ENCODE measurements around the gene UBE2E1. TPM values are rescaled to one million over a fixed set of nuclear protein-coding genes. Genes with fewer than 3 reads are reported as not detected.

Gene UBE2E1
- total RNA-seq (2014; rRNA removed; shearing (Covaris generic)): 121 and 174 TPM in 2 replicates

DNA sequence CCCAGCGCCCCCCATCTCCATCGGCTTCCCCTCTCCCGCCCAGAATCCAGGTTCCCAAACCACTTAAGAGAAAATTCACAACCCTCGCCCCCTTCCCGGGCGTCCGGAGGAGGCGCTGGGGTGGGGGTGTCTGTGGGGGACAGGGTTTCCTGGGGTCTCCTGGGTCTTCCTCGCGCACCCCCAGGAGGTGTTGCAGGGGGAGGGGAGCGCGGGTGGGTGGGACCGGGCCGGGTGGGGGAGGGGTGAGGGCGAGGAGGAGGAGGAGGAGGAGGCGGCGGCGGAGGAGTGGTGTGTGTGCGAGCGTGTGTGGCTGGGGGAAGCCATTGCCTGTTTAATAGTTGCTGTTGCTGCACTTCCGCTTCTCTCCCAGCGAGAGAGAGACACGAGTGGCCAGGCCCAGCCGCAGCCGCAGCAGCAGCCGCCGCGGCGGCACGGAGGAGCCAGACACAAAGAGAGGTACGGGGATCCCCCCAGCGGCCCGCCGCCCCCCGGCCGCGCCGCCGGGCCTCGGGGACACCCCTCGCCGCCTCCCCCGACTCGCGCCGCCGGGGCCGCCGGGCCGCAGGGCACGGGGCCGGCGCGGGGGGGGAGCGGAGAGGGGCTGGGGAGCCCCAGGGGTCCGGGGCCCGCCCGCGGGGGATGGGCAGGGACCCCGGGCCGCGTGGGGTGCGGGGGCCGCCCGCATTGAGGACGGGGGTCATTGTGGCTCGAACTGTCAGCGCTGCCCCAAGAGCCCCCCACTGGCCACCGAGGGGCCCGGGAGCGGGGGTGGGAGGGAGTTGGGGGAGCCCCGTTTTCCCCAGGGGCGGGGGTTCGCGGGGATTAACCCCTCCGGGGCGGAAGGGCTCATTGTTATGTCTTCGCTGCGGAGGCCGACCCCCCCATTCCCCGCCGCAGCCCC lies at the start of gene UBE2E1:
TSS of gene UBE2E1 (plus strand) at position 323 of the 901 bp plus-strand sequence. CDS start 1,315 bp downstream, outside the sequence.
- in situ Hi-C loops (cut with HindIII; ENCODE audit: low sequenced_read_pairs): no loop called here
- peak; percentile 76 for DNase-seq (ENCODE audit: low spot score)

- in situ Hi-C loops (cut with HindIII; ENCODE audit: low sequenced_read_pairs): no loop called here
- peak; percentile 69 for DNase-seq (ENCODE audit: low spot score)
Measured at GRCh38 chr3:23756206-23756840, 49.4 kb upstream of the UBE2E1 start.

DNA sequence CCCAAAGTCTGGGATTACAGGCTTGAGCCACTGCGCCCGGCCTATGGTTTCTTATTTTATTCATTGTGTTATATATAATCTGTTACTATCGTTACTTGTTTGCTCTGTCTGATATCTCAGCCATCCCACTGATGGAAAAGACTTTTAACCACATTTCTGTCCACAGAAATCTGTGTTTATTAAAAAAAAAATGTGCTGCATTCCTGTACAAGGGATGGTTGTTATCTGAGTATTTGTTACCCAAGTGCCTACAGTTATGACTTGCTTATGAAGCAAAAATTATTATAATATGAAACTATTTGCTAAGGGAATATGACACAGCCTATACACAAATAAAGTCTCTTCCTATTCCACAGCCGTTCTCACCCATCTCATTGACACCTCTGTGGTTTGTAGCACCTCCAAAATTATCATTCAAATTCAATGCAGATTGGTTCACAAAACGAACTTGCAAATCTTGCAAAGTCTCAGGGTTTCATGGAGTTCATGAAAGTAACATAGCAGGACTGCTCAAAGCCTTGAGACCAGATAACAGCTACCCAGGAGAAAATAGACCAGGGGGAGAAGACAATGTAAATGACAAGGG lies 47.4 kb upstream of the UBE2E1 start:
- in situ Hi-C loops (cut with HindIII; ENCODE audit: low sequenced_read_pairs): no loop called here
- no peak for DNase-seq (ENCODE audit: low spot score)

DNA sequence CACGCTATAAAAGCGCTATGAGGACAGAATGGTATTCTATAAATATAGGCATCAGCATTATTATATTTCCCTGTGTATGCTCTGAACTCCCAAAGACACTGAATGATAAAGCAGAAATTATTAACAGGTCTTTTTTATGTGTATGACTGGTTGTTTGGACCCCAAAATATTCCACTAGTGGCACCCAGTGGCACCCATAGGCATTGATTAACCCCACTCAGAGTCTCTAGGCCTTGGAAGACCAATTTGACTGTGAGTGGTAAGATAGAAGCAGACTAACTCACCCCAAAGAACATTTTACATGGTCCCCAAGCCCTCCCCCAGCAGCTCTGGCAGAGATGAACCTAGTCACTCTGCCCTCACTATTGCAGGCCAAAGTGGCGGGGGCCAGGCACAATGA lies 45.4 kb upstream of the UBE2E1 start:
- no peak for DNase-seq (ENCODE audit: low spot score)
- in situ Hi-C loops (cut with HindIII; ENCODE audit: low sequenced_read_pairs): no loop called here

DNA sequence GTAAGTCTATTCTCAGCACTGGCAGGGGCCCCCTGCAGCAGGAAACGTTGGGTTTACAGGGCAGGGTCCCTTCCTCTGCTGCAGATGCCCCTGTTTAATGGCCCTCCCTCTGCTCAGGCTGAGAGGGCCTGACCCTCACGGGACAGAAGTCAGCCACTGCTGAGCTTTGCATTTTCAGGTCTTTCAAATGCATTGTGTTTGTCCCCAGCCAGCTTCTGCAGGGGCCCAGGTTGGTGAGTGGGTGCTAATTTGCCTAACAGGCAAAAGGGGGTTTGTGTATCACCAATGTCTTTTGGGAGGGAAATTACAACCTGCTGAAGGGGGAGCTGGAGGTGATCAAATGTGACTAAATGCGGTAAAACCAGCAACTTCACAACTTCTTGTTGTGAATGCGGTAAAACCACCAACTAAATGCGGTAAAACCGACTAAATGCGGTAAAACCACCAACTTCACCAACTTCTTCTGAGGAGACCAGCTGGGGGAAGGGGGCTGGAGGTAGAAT lies 44.8 kb upstream of the UBE2E1 start:
- DNase-seq (ENCODE audit: low spot score): no peak
- in situ Hi-C loops (cut with HindIII; ENCODE audit: low sequenced_read_pairs): no loop called here

- no peak for DNase-seq (ENCODE audit: low spot score)
- in situ Hi-C loops (cut with HindIII; ENCODE audit: low sequenced_read_pairs): no loop called here
Measured at GRCh38 chr3:23761440-23761896, 44.3 kb upstream of the UBE2E1 start.

- no peak for DNase-seq (ENCODE audit: low spot score)
- in situ Hi-C loops (cut with HindIII; ENCODE audit: low sequenced_read_pairs): no loop called here
Measured at GRCh38 chr3:23762214-23762613, 43.5 kb upstream of the UBE2E1 start.

DNA sequence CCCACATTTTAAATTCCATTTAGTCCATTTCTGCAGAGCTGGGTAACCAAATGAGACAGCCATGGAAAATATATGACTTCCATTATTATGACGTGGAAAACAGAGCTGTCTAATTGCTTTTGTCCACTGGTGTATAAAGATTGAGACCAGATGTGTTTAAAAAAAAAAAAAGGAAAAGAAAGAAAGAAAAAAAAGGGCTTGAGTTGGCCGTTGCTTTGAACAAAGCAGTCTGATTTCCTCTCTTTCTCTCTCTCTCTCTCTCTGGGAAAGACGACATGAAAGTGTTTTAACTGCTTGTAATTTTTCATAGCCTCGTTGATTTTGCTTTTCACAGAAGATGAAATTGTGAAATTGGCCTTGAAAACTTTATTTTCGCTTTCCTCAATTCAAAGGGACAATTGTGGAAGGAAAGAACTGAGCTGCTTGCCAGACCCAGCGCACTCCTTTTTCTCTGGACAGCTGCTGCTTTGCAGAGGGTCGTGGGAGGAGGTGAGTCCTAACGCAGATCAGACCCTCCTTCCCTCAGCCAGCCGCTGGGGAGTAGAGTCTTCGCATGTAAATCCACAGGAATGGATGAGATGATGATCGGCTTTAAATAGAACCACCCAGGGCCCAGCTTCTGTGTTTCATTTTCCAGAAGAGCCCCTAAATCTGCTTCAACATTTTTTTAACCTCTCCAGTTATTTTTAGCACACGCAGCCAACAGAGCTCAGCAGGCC lies 42.8 kb upstream of the UBE2E1 start:
- DNase-seq (ENCODE audit: low spot score): peak; percentile 61
- in situ Hi-C loops (cut with HindIII; ENCODE audit: low sequenced_read_pairs): no loop called here

- no peak for DNase-seq (ENCODE audit: low spot score)
- in situ Hi-C loops (cut with HindIII; ENCODE audit: low sequenced_read_pairs): no loop called here
Measured at GRCh38 chr3:23764407-23764806, 41.3 kb upstream of the UBE2E1 start.

DNA sequence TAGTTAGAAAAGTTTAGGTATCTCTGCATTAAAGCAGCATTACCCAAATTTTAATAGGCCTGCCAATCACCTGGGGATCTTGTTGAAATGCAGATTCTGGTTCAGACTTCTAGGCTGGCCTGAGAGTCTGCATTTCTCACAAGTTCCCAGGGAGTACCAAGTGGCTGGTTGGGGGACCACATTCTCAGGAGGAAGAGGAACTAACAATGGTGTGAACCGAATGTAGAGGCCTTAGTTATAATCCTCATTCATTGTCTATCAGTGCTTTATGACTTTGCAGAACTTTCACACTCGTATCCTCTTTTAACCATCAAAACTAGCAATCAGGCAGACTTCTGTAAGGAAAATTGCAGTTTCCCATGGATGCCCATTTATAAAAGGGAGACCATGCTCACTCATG lies 38.2 kb upstream of the UBE2E1 start:
- in situ Hi-C loops (cut with HindIII; ENCODE audit: low sequenced_read_pairs): no loop called here

DNA sequence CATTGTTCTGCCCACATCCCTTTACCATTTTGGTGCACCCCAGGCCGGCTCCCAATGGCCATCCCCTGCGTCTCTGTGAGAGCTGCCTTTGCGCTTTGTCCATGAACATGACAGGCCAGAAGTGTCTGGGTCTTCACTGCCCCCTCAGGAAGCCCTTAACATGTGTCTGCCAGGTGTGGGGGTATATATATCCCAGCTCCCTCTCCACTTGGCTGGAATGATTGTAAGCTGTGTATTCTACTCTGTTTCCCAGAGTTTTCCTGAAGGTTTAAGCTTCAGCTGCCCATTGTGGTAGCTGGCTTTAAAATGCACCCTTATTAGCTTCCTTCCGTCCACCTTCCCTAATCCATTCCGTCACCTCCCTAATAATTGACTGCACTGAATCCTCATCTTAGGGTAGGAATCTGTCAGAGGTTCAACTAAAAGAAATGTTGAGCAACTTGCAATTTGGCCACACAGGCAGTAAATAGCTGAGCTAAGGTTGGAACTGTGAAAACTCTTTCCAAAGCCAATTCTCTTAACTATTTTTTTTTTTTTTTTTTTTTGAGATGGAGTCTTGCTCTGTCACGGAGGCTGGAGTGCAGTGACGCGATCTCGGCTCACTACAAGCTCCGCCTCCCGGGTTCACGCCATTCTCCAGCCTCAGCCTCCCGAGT lies 30.4 kb upstream of the UBE2E1 start:
- in situ Hi-C loops (cut with HindIII; ENCODE audit: low sequenced_read_pairs): no loop called here
- no peak for DNase-seq (ENCODE audit: low spot score)

More for the DNA sequence above, 38.2 kb upstream of the UBE2E1 start:
- no peak for DNase-seq (ENCODE audit: low spot score)

- in situ Hi-C loops (cut with HindIII; ENCODE audit: low sequenced_read_pairs): no loop called here
- DNase-seq (ENCODE audit: low spot score): peak; percentile 90
Measured at GRCh38 chr3:23776352-23776891, 29.3 kb upstream of the UBE2E1 start.

- no peak for DNase-seq (ENCODE audit: low spot score)
- in situ Hi-C loops (cut with HindIII; ENCODE audit: low sequenced_read_pairs): no loop called here
Measured at GRCh38 chr3:23778446-23778845, 27.3 kb upstream of the UBE2E1 start.

DNA sequence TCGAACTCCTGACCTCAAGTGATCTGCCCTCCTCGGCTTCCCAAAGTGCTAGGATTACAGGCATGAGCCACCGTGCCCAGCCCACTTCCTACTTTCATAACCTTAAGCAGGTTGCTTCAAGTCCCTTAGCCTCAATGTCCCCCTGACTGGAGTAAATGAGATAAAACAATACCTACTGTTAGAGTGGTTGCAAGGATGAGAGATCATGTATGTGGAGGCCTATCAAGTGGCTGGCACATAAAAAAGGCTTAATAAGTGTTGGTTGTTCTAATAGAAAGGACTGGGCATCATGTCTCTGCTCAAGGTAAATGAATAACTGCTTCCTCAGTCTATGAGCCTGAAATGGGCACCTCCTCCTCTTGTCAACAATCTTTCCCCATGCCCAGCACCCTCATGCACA lies 25.9 kb upstream of the UBE2E1 start:
- no peak for DNase-seq (ENCODE audit: low spot score)
- in situ Hi-C loops (cut with HindIII; ENCODE audit: low sequenced_read_pairs): no loop called here

DNA sequence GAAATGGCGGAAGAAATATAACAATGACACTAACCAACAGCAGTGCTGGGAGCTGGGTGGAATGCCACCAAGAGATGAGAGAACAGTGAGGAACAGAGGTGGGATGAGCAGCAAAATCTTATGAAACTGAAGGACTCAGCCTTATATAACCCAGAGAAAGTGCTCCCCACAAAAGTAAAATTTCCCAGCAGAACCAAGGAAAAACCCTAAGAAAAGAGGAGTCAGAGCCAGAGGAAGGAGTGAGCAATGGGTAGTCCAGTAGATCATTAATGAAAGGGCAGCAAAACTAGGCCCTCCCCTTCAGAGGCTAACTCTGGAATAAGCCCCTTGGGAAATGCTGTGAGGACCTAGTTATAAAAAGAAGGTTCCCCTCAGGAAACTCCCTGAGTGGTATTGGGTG lies 24.7 kb upstream of the UBE2E1 start:
- in situ Hi-C loops (cut with HindIII; ENCODE audit: low sequenced_read_pairs): no loop called here

DNA sequence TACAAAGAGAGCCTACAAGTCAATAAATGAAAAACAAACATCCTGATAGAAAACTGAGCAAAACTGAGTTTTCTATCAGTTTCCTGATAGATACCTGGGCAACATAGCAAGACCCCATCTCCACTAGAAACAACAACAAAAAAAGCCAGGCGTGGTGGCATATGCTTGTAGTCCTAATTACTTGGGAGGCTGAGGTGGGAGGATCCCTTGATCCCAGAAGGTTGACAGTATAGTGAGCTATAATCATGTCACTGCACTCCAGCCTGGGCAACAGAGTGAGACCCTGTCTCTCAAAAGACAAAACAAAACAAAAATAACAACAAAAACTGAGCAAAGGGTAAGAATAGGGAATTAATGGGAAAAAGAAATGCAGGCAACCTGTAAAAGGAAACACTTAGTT lies 23.9 kb upstream of the UBE2E1 start:
- no peak for DNase-seq (ENCODE audit: low spot score)
- in situ Hi-C loops (cut with HindIII; ENCODE audit: low sequenced_read_pairs): no loop called here

More for the DNA sequence above, 24.7 kb upstream of the UBE2E1 start:
- no peak for DNase-seq (ENCODE audit: low spot score)

- in situ Hi-C loops (cut with HindIII; ENCODE audit: low sequenced_read_pairs): no loop called here
Measured at GRCh38 chr3:23785097-23785645, 20.6 kb upstream of the UBE2E1 start.

DNA sequence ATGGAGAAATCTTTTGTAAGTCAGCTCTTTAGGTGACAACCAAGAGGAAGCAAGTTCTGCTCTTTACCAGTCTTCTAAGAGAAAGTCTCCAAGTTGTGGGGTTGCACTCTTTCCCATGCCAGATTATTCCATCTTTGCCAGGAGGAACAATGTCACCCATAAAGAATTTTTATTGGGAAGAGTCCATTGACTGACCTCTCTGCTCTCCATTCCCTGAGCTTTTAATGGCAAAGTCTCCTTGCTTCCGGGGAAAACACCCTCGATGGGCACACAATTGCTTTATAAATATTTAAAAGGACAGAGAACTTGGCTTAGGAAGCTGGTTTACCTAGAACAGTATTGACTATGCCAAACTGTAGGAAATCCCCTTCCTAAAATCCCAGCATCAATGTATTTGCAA lies 19.9 kb upstream of the UBE2E1 start:
- in situ Hi-C loops (cut with HindIII; ENCODE audit: low sequenced_read_pairs): no loop called here
- DNase-seq (ENCODE audit: low spot score): no peak

More at GRCh38 chr3:23785097-23785645, 20.6 kb upstream of the UBE2E1 start:
- DNase-seq (ENCODE audit: low spot score): no peak

Measured in G401 (cell line).